MCF 10A (cell line): ENCODE measurements around the gene NKRF. TPM values are rescaled to one million over a fixed set of nuclear protein-coding genes. Genes with fewer than 3 reads are reported as not detected.

Source experiments
- BruUV-seq: library from RNA; stranded (reverse); fragments of 400-500 nt; replicated peaks from 2 replicates; lab custom pipeline; 2021; lab: Mats Ljungman, UMichigan
- CTCF ChIA-PET: fragments of 300-600 bp; sonication (Branson Sonifier 250); formaldehyde crosslinking; extraction: SDS; loops from one replicate; lab custom pipeline; 2021; ENCODE audit warnings: antibody characterized with exemption, inconsistent platforms; lab: Yijun Ruan, JAX
- POLR2A ChIA-PET: fragments of 300-600, 350-650 bp; sonication (Branson Sonifier 250); formaldehyde crosslinking; extraction: SDS; loops from one replicate; lab custom pipeline; 2020; ENCODE audit warnings: antibody characterized with exemption, inconsistent platforms; lab: Yijun Ruan, JAX
- DNase-seq: peaks from one replicate; pipeline ENCODE4 v3.0.0-alpha.2; 2018; ENCODE audit not compliant: unreplicated experiment
- H3K27ac Mint-ChIP-seq: one replicate; pipeline ENCODE4 v1.8.0; 2022; ENCODE audit warnings: mild to moderate bottlenecking, low read depth, mixed read lengths; ENCODE audit not compliant: unreplicated experiment
- H3K27me3 Mint-ChIP-seq: one replicate; pipeline ENCODE4 v1.8.0; 2022; ENCODE audit warnings: mixed read lengths; ENCODE audit not compliant: insufficient read depth, unreplicated experiment
- H3K36me3 Mint-ChIP-seq: one replicate; pipeline ENCODE4 v1.8.0; 2022; ENCODE audit warnings: mild to moderate bottlenecking, moderate library complexity, mixed read lengths; ENCODE audit not compliant: insufficient read depth, unreplicated experiment
- H3K4me1 Mint-ChIP-seq: one replicate; pipeline ENCODE4 v1.8.0; 2022; ENCODE audit warnings: mixed read lengths; ENCODE audit not compliant: insufficient read depth, unreplicated experiment
- H3K4me3 Mint-ChIP-seq: one replicate; pipeline ENCODE4 v1.8.0; 2022; ENCODE audit warnings: mild to moderate bottlenecking, moderate library complexity, mixed read lengths; ENCODE audit not compliant: unreplicated experiment
- H3K9me3 Mint-ChIP-seq: one replicate; pipeline ENCODE4 v1.8.0; 2022; ENCODE audit warnings: mixed read lengths; ENCODE audit not compliant: unreplicated experiment
- intact Hi-C: fragments of 100-400 bp; cut with micrococcal nuclease; formaldehyde crosslinking; loops from 2 replicates; pipeline ENCODE4 v1.14.1; 2022
- microRNA-seq: library from miRNA; unstranded; fragments of <30 nt; microRNA quantifications from one replicate; pipeline ENCODE4 v1.2.0, GENCODE V29; 2022
- total RNA-seq: library from RNA; stranded (reverse); gene quantifications from 2 replicates; pipeline ENCODE4 v1.2.3, GENCODE V29; 2022
- TF ChIP-seq, protein P1 (sequence below): fragments of 200-600 bp; IDR thresholded peaks from one replicate; pipeline ENCODE4 v1.8.0; 2022; ENCODE audit warnings: antibody characterized with exemption, mild to moderate bottlenecking; ENCODE audit not compliant: unreplicated experiment

Gene NKRF
- total RNA-seq, 1 experiment from 2014 or later: 16.1 TPM

DNA sequence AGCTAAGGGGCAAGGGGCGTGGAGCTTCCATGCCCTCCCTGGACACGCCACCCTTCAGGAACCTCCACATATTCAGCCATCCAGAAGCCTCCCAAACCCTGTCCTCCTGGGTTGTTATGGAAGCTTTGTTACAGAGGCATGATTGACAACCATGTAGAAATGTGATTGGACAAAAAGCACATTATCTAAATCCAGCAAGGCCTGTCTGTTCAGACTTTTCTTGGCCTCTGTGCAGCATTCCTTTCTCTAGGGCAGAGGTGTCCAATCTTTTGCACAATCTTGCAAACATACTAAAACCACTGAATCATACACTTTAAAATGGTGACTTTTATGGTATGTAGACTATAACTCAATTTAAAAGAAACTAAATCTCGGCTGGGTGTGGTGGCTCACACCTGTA is 53.7 kb downstream of the NKRF start:
- TF ChIP-seq, protein P1, sequence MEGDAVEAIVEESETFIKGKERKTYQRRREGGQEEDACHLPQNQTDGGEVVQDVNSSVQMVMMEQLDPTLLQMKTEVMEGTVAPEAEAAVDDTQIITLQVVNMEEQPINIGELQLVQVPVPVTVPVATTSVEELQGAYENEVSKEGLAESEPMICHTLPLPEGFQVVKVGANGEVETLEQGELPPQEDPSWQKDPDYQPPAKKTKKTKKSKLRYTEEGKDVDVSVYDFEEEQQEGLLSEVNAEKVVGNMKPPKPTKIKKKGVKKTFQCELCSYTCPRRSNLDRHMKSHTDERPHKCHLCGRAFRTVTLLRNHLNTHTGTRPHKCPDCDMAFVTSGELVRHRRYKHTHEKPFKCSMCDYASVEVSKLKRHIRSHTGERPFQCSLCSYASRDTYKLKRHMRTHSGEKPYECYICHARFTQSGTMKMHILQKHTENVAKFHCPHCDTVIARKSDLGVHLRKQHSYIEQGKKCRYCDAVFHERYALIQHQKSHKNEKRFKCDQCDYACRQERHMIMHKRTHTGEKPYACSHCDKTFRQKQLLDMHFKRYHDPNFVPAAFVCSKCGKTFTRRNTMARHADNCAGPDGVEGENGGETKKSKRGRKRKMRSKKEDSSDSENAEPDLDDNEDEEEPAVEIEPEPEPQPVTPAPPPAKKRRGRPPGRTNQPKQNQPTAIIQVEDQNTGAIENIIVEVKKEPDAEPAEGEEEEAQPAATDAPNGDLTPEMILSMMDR: no peak
- ChIA-PET CTCF (interaction anchor here (0.6 to 1.2 kb wide), 2 partner anchors 37 to 904 kb away, joined by 3 read pairs; no protein-coding TSS in a partner anchor), POLR2A (no interaction called here)
- Mint-ChIP-seq H3K9me3 (peaks cover 6% of the 10 kb centered on the region), H3K4me3 (no peak overlapping the region), H3K27ac (no peak overlapping the region), H3K4me1 (no peaks in the 10 kb centered on the region), H3K27me3 (no peaks in the 10 kb centered on the region), H3K36me3 (no peaks in the 10 kb centered on the region)
- intact Hi-C loops: no loop called here
- BruUV-seq: no TSS peak
- peak; percentile 2 for DNase-seq

- H3K4me1 Mint-ChIP-seq: no peaks in the 10 kb centered on the region
- no peak for DNase-seq
- ChIA-PET POLR2A (no interaction called here), CTCF (interaction anchor here (0.5 to 1.6 kb wide), 3 partner anchors 37 to 702 kb away, joined by 3 to 4 read pairs (median 3); no protein-coding TSS in a partner anchor)
- no peak overlapping the region for H3K4me3 Mint-ChIP-seq
- H3K27ac Mint-ChIP-seq: no peak overlapping the region
- intact Hi-C loops: no loop called here
- TF ChIP-seq, protein P1: no peak
- H3K27me3 Mint-ChIP-seq: no peaks in the 10 kb centered on the region
- H3K36me3 Mint-ChIP-seq: peaks cover 6% of the 10 kb centered on the region
- BruUV-seq: no TSS peak
- no peaks in the 10 kb centered on the region for H3K9me3 Mint-ChIP-seq
Observed at GRCh38 chrX:119549327-119550016, 56.8 kb downstream of the NKRF start.

- Mint-ChIP-seq H3K36me3 (peaks cover 29% of the 10 kb centered on the region), H3K9me3 (no peaks in the 10 kb centered on the region), H3K27me3 (no peaks in the 10 kb centered on the region), H3K4me3 (no peak overlapping the region), H3K27ac (no peak overlapping the region), H3K4me1 (no peaks in the 10 kb centered on the region)
- CTCF ChIA-PET: no interaction called here
- TF ChIP-seq, protein P1: no peak
- POLR2A ChIA-PET: no interaction called here
- BruUV-seq: no TSS peak
- intact Hi-C loops: no loop called here
- DNase-seq: peak; percentile 65
Observed at GRCh38 chrX:119541188-119541587, 65.0 kb downstream of the NKRF start.

DNA sequence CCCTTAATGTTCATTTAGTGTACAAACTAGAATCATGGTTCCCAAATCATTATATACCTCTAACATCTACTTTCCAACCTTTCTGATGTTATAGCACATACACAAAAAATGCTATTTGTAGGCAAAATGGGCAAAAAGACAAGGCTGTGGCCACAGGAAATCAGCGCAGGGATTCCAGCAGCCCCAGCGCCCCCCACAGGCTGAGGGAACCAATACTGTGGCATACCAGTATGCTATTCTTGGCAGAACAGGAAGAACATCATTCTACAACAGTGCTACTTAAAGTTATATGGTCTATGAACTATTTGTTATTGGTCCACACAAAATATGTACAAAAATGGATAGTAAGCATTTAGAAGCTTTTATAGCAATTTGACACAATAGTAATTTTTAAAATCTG is 66.4 kb downstream of the NKRF start:
- H3K4me3 Mint-ChIP-seq: no peak overlapping the region
- no peaks in the 10 kb centered on the region for H3K4me1 Mint-ChIP-seq
- no peak for DNase-seq
- H3K27me3 Mint-ChIP-seq: no peaks in the 10 kb centered on the region
- ChIA-PET POLR2A (no interaction called here), CTCF (interaction anchor here (0.6 to 0.8 kb wide), 2 partner anchors 262 to 480 kb away, joined by 3 to 4 read pairs; no protein-coding TSS in a partner anchor)
- TF ChIP-seq, protein P1: no peak
- no TSS peak for BruUV-seq
- intact Hi-C loops: no loop called here
- peaks cover 33% of the 10 kb centered on the region for H3K36me3 Mint-ChIP-seq
- no peaks in the 10 kb centered on the region for H3K9me3 Mint-ChIP-seq
- no peak overlapping the region for H3K27ac Mint-ChIP-seq

Small RNA genes lying within 50 kb of the gene (microRNA-seq; reads per million reads assigned to microRNA genes)
- 10.6 reads per million, percentile 51 among the genes with 10 or more reads in this experiment for gene MIR766

Other genes with a start within 250 kb of the NKRF start
- gene SLC25A43, start 207.1 kb downstream of the NKRF start, total RNA-seq: 16.0 and 18.4 TPM in 2 replicates
- gene SLC25A5, start 138.0 kb downstream of the NKRF start, total RNA-seq: 245 and 405 TPM in 2 replicates
- gene STEEP1, start 41.0 kb downstream of the NKRF start, total RNA-seq: 23.6 and 27.1 TPM in 2 replicates
- 52.2 and 66.9 TPM in 2 replicates for gene UBE2A, start 31.9 kb downstream of the NKRF start, total RNA-seq
- gene SEPTIN6, start 86.7 kb upstream of the NKRF start, total RNA-seq: 3.8 and 4.7 TPM in 2 replicates
- gene SOWAHD, start 152.2 kb upstream of the NKRF start, total RNA-seq: not detected in 2 replicates
- 1,826 and 1,944 TPM in 2 replicates for gene RPL39, start 185.2 kb upstream of the NKRF start, total RNA-seq
- 17.4 and 18.5 TPM in 2 replicates for gene UPF3B, start 246.5 kb upstream of the NKRF start, total RNA-seq